CD4-positive, alpha-beta T cell (primary cell): ENCODE data around the gene IDH1. TPM values are rescaled to one million over a fixed set of nuclear protein-coding genes. Genes with fewer than 3 reads are reported as not detected.

ENCODE experiments used
- ATAC-seq: fragments of 200-7000 bp; cut with Tn5 transposase; one replicate; pipeline ENCODE4 v1.10.0; 2022; ENCODE audit warnings: mild to moderate bottlenecking; ENCODE audit not compliant: poor library complexity
- CTCF ChIA-PET: fragments of 350-600 bp; sonication (Branson Sonifier 250); formaldehyde crosslinking; loops from one replicate; lab custom pipeline; 2021; ENCODE audit warnings: antibody characterized with exemption, inconsistent platforms; lab: Charles Lee
- POLR2A ChIA-PET: fragments of 350-600 bp; sonication (Branson Sonifier 250); formaldehyde crosslinking; loops from one replicate; lab custom pipeline; 2021; ENCODE audit warnings: antibody characterized with exemption, inconsistent platforms; lab: Charles Lee
- DNase-seq, 14 experiments: peaks; one replicate each; pipeline ENCODE4 v3.0.0-alpha.2; 2013 to 2020; ENCODE audit warnings: mixed read lengths in 2 of 14
- H3K27ac ChIP-seq, 2 donors: one replicate each; pipeline versions ENCODE4 v1.5.1 to v1.7.0; 2013; ENCODE audit warnings: low read length in 2 of 2, low read depth in 1 of 2, mild to moderate bottlenecking in 1 of 2
- H3K27me3 ChIP-seq, 2 experiments: 1 replicate in 1 of 2; 2 replicates in 1 of 2; pipeline versions ENCODE4 v1.6.1 to v1.7.0; 2013; ENCODE audit warnings: low read length in 2 of 2, control low read depth in 1 of 2, mild to moderate bottlenecking in 1 of 2, moderate library complexity in 1 of 2; ENCODE audit not compliant: insufficient read depth in 2 of 2, control insufficient read depth in 1 of 2
- H3K36me3 ChIP-seq: one replicate; pipeline ENCODE4 v1.6.1; 2013; ENCODE audit warnings: low read length, control low read depth; ENCODE audit not compliant: insufficient read depth
- H3K4me1 ChIP-seq: one replicate; pipeline ENCODE4 v1.6.1; 2013; ENCODE audit warnings: low read length, control low read depth; ENCODE audit not compliant: insufficient read depth
- H3K4me3 ChIP-seq: one replicate; pipeline ENCODE4 v1.5.1; 2013; ENCODE audit warnings: mild to moderate bottlenecking, low read length, moderate library complexity
- H3K9me3 ChIP-seq, 2 experiments: 1 replicate in 1 of 2; 2 replicates in 1 of 2; pipeline versions ENCODE4 v1.6.1 to v1.7.0; 2013; ENCODE audit warnings: low read length in 2 of 2, mild to moderate bottlenecking in 2 of 2, control low read depth in 1 of 2, moderate library complexity in 1 of 2; ENCODE audit not compliant: control insufficient read depth in 1 of 2, insufficient read depth in 1 of 2
- H3K27ac Mint-ChIP-seq: one replicate; pipeline ENCODE4 v1.8.0; 2020; ENCODE audit warnings: mixed read lengths
- H3K27me3 Mint-ChIP-seq: one replicate; pipeline ENCODE4 v1.8.0; 2021; ENCODE audit warnings: mixed read lengths
- H3K36me3 Mint-ChIP-seq: one replicate; pipeline ENCODE4 v1.8.0; 2021; ENCODE audit warnings: low read depth, mixed read lengths
- H3K4me1 Mint-ChIP-seq: one replicate; pipeline ENCODE4 v1.8.0; 2021; ENCODE audit warnings: low read depth, mixed read lengths
- H3K4me3 Mint-ChIP-seq: one replicate; pipeline ENCODE4 v1.8.0; 2020; ENCODE audit warnings: mild to moderate bottlenecking, mixed read lengths
- H3K9me3 Mint-ChIP-seq: one replicate; pipeline ENCODE4 v1.8.0; 2020; ENCODE audit warnings: mixed read lengths
- CTCF ChIP-seq: fragments of 200-600 bp; IDR thresholded peaks from one replicate; pipeline ENCODE4 v1.8.0; 2022; ENCODE audit warnings: antibody characterized with exemption, mild to moderate bottlenecking
- intact Hi-C, 2 experiments: fragments of 100-400 bp; cut with DNase I in 1 of 2; cut with micrococcal nuclease in 1 of 2; formaldehyde crosslinking; loops; one replicate each; pipeline versions ENCODE4 v1.15.1 to v1.9.0; 2023 to 2025; cut with DNase I, micrococcal nuclease
- total RNA-seq, 174 experiments: library from RNA in 2 of 174; stranded (reverse) in 2 of 174; gene quantifications; one replicate each; pipeline ENCODE4 v1.2.3 and lab custom pipeline; 2021 to 2026

IDH1 gene
- total RNA-seq, 2 experiments from 2014 or later = 3.0 to 3.4 TPM

GRCh38 chr2:208274748-208275147 lies 19.9 kb upstream of the IDH1 start:
- Mint-ChIP-seq H3K4me1 (peaks cover 47% of the 10 kb centered on the region), H3K27me3 (no peaks in the 10 kb centered on the region), H3K27ac (no peak overlapping the region), H3K9me3 (no peaks in the 10 kb centered on the region), H3K4me3 (no peak overlapping the region), H3K36me3 (peaks cover 90% of the 10 kb centered on the region)
- H3K27me3 ChIP-seq = no peaks in the 10 kb centered on the region
- TF ChIP-seq CTCF = no peak
- ChIA-PET POLR2A (interaction anchor here (0.7 to 1.4 kb wide), 2 partner anchors 8 to 745 kb away, joined by 3 to 5 read pairs; partner anchors contain the start of genes CREB1 and PIKFYVE), CTCF (no interaction called here)
- no peak overlapping the region for H3K27ac ChIP-seq
- H3K9me3 ChIP-seq = no peaks in the 10 kb centered on the region
- peaks cover under 1% of the 10 kb centered on the region for H3K4me1 ChIP-seq
- no peak overlapping the region for H3K4me3 ChIP-seq
- peaks cover 80% of the 10 kb centered on the region for H3K36me3 ChIP-seq
- no peak for DNase-seq
- intact Hi-C loops = no loop called here
- no peak for ATAC-seq

- CTCF ChIA-PET = interaction anchor here (0.5 to 8.8 kb wide), 2 partner anchors 16 to 53 kb away, joined by 3 to 57 read pairs; partner anchors contain the start of gene IDH1
Measured at GRCh38 chr2:208269091-208269490, 14.2 kb upstream of the IDH1 start.

More at GRCh38 chr2:208269091-208269490, 14.2 kb upstream of the IDH1 start:
- intact Hi-C loops = loop anchor here (5.0 to 10.0 kb wide), 4 partner anchors 92 to 1994 kb away; partner anchors contain the start of genes KANSL1L (in 1 of the 2), METTL21A (in 1 of the 2) and ZDBF2 (in 1 of the 2)
- Mint-ChIP-seq H3K36me3 (peaks cover 61% of the 10 kb centered on the region), H3K9me3 (no peaks in the 10 kb centered on the region), H3K4me1 (peaks cover 59% of the 10 kb centered on the region), H3K4me3 (peak overlapping the region; percentile 48), H3K27ac (peak overlapping the region; percentile 55), H3K27me3 (no peaks in the 10 kb centered on the region)
- TF ChIP-seq CTCF = no peak
- Histone ChIP-seq H3K9me3 (no peaks in the 10 kb centered on the region), H3K36me3 (peaks cover 25% of the 10 kb centered on the region), H3K27ac (no peak overlapping the region), H3K4me3 (no peak overlapping the region), H3K27me3 (no peaks in the 10 kb centered on the region), H3K4me1 (peaks cover 23% of the 10 kb centered on the region)
- DNase-seq = peak in 3 of 14 experiments; percentile 19 to 27 (median 25)
- POLR2A ChIA-PET = interaction anchor here (1.2 kb wide), 1 partner anchor 15 kb away, joined by 4 read pairs; the partner anchor contains the start of gene IDH1
- ATAC-seq = no peak
